HepG2 (cell line): ENCODE data around the gene PSMG3.

Experiments used
- ATF1 ChIP-seq: IDR thresholded peaks from 2 replicates; pipeline ENCODE4 v1.6.1; 2016; ENCODE audit warnings: mild to moderate bottlenecking, control low read depth
- CEBPB ChIP-seq: IDR thresholded peaks from 2 replicates; pipeline ENCODE4 v1.6.1; 2011; ENCODE audit warnings: low read depth, low read length, improper control_type of control experiment, borderline replicate concordance
- EP300 ChIP-seq, 3 experiments: sonication (generic) in 1 of 3; formaldehyde crosslinking in 1 of 3; IDR thresholded peaks; 2 replicates each; pipeline versions ENCODE4 v1.5.1 to v1.6.1; 2011 to 2020; ENCODE audit warnings: low read depth in 2 of 3, low read length in 2 of 3, borderline replicate concordance in 1 of 3, improper control_type of control experiment in 1 of 3, mild to moderate bottlenecking in 1 of 3, missing genetic modification reagents in 1 of 3, moderate library complexity in 1 of 3
- EZH2 ChIP-seq: conservative IDR thresholded peaks from 2 replicates; pipeline ENCODE4 v1.6.1; 2012; ENCODE audit warnings: mild to moderate bottlenecking, low read depth, low read length, moderate library complexity
- FOXK2 ChIP-seq: fragments of 450-650 bp; IDR thresholded peaks from 2 replicates; pipeline ENCODE4 v1.6.1; 2016
- HDAC2 ChIP-seq: sonication (generic); formaldehyde crosslinking; IDR thresholded peaks from 2 replicates; pipeline ENCODE4 v1.4.0; 2020; ENCODE audit warnings: missing genetic modification reagents
- PAX8 ChIP-seq: sonication (generic); formaldehyde crosslinking; IDR thresholded peaks from 2 replicates; pipeline ENCODE4 v1.8.0; 2022; ENCODE audit warnings: mild to moderate bottlenecking, missing genetic modification reagents, borderline replicate concordance
- ZFP37 ChIP-seq: sonication (generic); formaldehyde crosslinking; IDR thresholded peaks from 2 replicates; pipeline ENCODE4 v1.4.0; 2020; ENCODE audit warnings: missing genetic modification reagents, borderline replicate concordance
- ZNF543 ChIP-seq: sonication (generic); formaldehyde crosslinking; IDR thresholded peaks from 2 replicates; pipeline ENCODE4 v1.4.0; 2020; ENCODE audit warnings: mild to moderate bottlenecking, missing genetic modification reagents
- ZNF775 ChIP-seq: sonication (generic); formaldehyde crosslinking; IDR thresholded peaks from 2 replicates; pipeline ENCODE4 v1.4.0; 2020; ENCODE audit warnings: missing genetic modification reagents, mild to moderate bottlenecking, moderate library complexity, borderline replicate concordance
- ZSCAN29 ChIP-seq: sonication (generic); formaldehyde crosslinking; conservative IDR thresholded peaks from 2 replicates; pipeline ENCODE4 v1.4.0; 2020; ENCODE audit warnings: mild to moderate bottlenecking, missing genetic modification reagents
- TF ChIP-seq, protein P1 (sequence below): sonication (generic); formaldehyde crosslinking; IDR thresholded peaks from 2 replicates; pipeline ENCODE4 v1.5.0; 2020; ENCODE audit warnings: mild to moderate bottlenecking, missing genetic modification reagents, moderate library complexity

DNA sequence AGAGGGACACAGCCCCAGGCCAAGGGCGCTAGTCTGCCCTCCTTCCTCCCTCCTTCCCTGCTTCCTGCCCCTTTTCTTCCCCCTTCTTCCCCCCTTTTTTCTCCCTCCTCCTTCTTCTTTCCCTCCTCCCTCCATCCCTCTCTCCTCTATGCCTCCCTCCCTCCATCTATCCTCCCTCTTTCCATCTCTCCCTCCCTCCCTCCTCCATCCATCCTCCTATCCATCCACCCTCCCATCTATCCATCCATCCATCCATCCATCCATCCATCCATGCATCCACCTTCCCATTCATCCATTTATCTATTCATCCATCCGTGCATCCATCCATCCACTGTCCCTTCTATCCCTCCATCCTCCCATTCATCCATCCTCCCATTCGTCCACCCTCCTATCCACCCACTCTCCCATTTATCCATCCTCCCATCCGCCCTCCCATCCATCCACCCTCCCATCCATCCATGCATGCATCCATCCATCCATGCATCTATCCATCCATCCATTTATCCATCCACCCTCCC lies 24.1 kb upstream of the PSMG3 start:
- TF ChIP-seq ATF1 (no peak), ZNF775 (no peak), HDAC2 (CRISPR knock-in tag) (no peak), PAX8 (no peak), FOXK2 (no peak), ZSCAN29 (CRISPR knock-in tag) (no peak), EP300 (IDR thresholded peaks at IDR 0.05; ENCODE audit: low read depth in 2 of 2, low read length in 2 of 2) (no peak), EP300 (CRISPR knock-in tag; IDR thresholded peaks at IDR 0.05; ENCODE audit: borderline replicate concordance) (no peak), ZFP37 (CRISPR knock-in tag) (no peak), EZH2 (no peak), ZNF543 (CRISPR knock-in tag) (no peak), CEBPB (no peak)
- TF ChIP-seq, protein P1, sequence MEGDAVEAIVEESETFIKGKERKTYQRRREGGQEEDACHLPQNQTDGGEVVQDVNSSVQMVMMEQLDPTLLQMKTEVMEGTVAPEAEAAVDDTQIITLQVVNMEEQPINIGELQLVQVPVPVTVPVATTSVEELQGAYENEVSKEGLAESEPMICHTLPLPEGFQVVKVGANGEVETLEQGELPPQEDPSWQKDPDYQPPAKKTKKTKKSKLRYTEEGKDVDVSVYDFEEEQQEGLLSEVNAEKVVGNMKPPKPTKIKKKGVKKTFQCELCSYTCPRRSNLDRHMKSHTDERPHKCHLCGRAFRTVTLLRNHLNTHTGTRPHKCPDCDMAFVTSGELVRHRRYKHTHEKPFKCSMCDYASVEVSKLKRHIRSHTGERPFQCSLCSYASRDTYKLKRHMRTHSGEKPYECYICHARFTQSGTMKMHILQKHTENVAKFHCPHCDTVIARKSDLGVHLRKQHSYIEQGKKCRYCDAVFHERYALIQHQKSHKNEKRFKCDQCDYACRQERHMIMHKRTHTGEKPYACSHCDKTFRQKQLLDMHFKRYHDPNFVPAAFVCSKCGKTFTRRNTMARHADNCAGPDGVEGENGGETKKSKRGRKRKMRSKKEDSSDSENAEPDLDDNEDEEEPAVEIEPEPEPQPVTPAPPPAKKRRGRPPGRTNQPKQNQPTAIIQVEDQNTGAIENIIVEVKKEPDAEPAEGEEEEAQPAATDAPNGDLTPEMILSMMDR (CRISPR knock-in tag): no peak
